Calu3 (cell line): ENCODE measurements around the gene LDLRAD3. TPM values are rescaled to one million over a fixed set of nuclear protein-coding genes. Genes with fewer than 3 reads are reported as not detected.

Source experiments
- BruUV-seq: library from RNA; stranded (reverse); fragments of 400-500 nt; replicated peaks from 2 replicates; lab custom pipeline; 2021; lab: Mats Ljungman, UMichigan
- CTCF ChIA-PET: fragments of 300-600 bp; sonication (Branson Sonifier 250); formaldehyde crosslinking; loops from one replicate; lab custom pipeline; 2022; ENCODE audit warnings: antibody characterized with exemption; lab: Charles Lee
- DNase-seq: peaks from one replicate; pipeline ENCODE4 v3.0.0; 2022
- H3K27ac Mint-ChIP-seq: one replicate; pipeline ENCODE4 v1.8.0; 2022; ENCODE audit warnings: mixed read lengths; ENCODE audit not compliant: unreplicated experiment
- H3K27me3 Mint-ChIP-seq: one replicate; pipeline ENCODE4 v1.8.0; 2022; ENCODE audit warnings: mixed read lengths; ENCODE audit not compliant: unreplicated experiment
- H3K36me3 Mint-ChIP-seq: one replicate; pipeline ENCODE4 v1.8.0; 2022; ENCODE audit warnings: mild to moderate bottlenecking, moderate library complexity, mixed read lengths; ENCODE audit not compliant: insufficient read depth, unreplicated experiment
- H3K4me1 Mint-ChIP-seq: one replicate; pipeline ENCODE4 v1.8.0; 2022; ENCODE audit warnings: mild to moderate bottlenecking, low read depth, mixed read lengths; ENCODE audit not compliant: unreplicated experiment
- H3K4me3 Mint-ChIP-seq: one replicate; pipeline ENCODE4 v1.8.0; 2022; ENCODE audit warnings: mild to moderate bottlenecking, low read depth, moderate library complexity, mixed read lengths; ENCODE audit not compliant: unreplicated experiment
- H3K9me3 Mint-ChIP-seq: one replicate; pipeline ENCODE4 v1.8.0; 2022; ENCODE audit warnings: low read depth, mixed read lengths; ENCODE audit not compliant: unreplicated experiment
- CTCF ChIP-seq: fragments of 200-600 bp; IDR thresholded peaks from one replicate; pipeline ENCODE4 v1.8.0; 2022; ENCODE audit warnings: antibody characterized with exemption; ENCODE audit not compliant: unreplicated experiment
- intact Hi-C: fragments of 100-400 bp; cut with micrococcal nuclease; formaldehyde crosslinking; loops from one replicate; pipeline ENCODE4 v1.10.0; 2022; ENCODE audit not compliant: unreplicated experiment
- microRNA-seq: library from miRNA; unstranded; fragments of <30 nt; microRNA quantifications from one replicate; pipeline ENCODE4 v1.2.0, GENCODE V29; 2022
- total RNA-seq: library from RNA; stranded (reverse); gene quantifications from 2 replicates; pipeline ENCODE4 v1.2.3, GENCODE V29; 2022

LDLRAD3 gene
- total RNA-seq, 1 experiment from 2014 or later = 16.2 TPM

GRCh38 chr11:36278531-36279282, 334.8 kb downstream of the LDLRAD3 start:
- Mint-ChIP-seq H3K27me3 (no peaks in the 10 kb centered on the region), H3K27ac (no peak overlapping the region), H3K4me3 (no peak overlapping the region), H3K36me3 (no peaks in the 10 kb centered on the region), H3K9me3 (no peaks in the 10 kb centered on the region), H3K4me1 (no peaks in the 10 kb centered on the region)
- CTCF ChIA-PET = no interaction called here
- BruUV-seq = no TSS peak
- intact Hi-C loops = no loop called here
- no peak for DNase-seq
- TF ChIP-seq CTCF = no peak

- BruUV-seq = no TSS peak
- CTCF ChIA-PET = no interaction called here
- no peaks in the 10 kb centered on the region for H3K9me3 Mint-ChIP-seq
- H3K4me1 Mint-ChIP-seq = no peaks in the 10 kb centered on the region
- TF ChIP-seq CTCF = no peak
- no peaks in the 10 kb centered on the region for H3K27me3 Mint-ChIP-seq
- intact Hi-C loops = no loop called here
- no peaks in the 10 kb centered on the region for H3K36me3 Mint-ChIP-seq
- no peak for DNase-seq
- H3K27ac Mint-ChIP-seq = no peak overlapping the region
- no peak overlapping the region for H3K4me3 Mint-ChIP-seq
These were observed 336.7 kb downstream of the LDLRAD3 start for GRCh38 chr11:36280531-36280930.

Small RNAs within 50 kb of the gene (microRNA-seq; reads per million reads assigned to microRNA genes)
- gene MIR3973 = not detected
